Measurements from ENCODE around the gene RFX8.

Gene RFX8

DNA sequence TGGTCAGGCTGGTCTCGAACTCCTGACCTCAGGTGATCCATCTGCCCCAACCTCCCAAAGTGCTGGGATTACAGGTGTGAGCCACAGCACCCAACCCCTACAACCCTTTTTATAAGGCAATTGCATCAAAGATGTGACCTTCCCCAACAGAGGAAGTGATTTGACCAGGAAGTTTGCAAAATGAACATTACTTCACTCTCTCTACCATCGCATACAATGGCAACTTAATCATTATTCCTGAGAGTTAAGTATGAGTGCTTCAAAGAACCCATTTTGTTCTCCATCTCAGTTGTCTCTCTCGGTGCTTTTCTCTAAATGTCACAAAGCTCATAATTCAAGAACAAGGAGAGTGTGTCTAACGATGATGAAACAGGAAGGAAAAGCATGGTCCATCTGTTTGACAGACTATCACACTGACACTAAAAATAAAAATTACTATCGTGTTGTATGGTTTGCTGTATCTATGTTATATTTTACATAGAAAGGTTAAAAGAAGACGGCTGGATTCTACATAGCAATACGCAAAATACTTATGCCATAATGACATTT is 69.5 kb downstream of the RFX8 start:
- no peak overlapping the region for H3K9ac ChIP-seq (ENCODE audit: low read length)
- H3K4me3 ChIP-seq (ENCODE audit: low read depth in 1 of 2, low read length in 2 of 2) = no peak overlapping the region
- no peak overlapping the region for H3K27ac ChIP-seq (ENCODE audit: low read depth, low read length)
- H3K36me3 ChIP-seq (ENCODE audit: insufficient read depth, low read length) = no peaks in the 10 kb centered on the region
- no peaks in the 10 kb centered on the region for H3K4me1 ChIP-seq (ENCODE audit: insufficient read depth, low read length)
- H3K9me3 ChIP-seq (ENCODE audit: low read length) = no peaks in the 10 kb centered on the region
- peaks cover 0 to 3% of the 10 kb centered on the region in 2 donors for H3K27me3 ChIP-seq (ENCODE audit: control insufficient read depth in 1 of 2, insufficient read depth in 2 of 2, low read length in 2 of 2)

- peaks cover 0 to 5% of the 10 kb centered on the region in 2 donors for H3K27me3 ChIP-seq (ENCODE audit: control insufficient read depth in 1 of 2, insufficient read depth in 2 of 2, low read length in 2 of 2)
These were observed 71.2 kb downstream of the RFX8 start for GRCh38 chr2:101403745-101404144.

GRCh38 chr2:101402630-101403029 is 72.3 kb downstream of the RFX8 start:
- Histone ChIP-seq H3K36me3 (ENCODE audit: insufficient read depth, low read length) (no peaks in the 10 kb centered on the region), H3K9ac (ENCODE audit: low read length) (no peak overlapping the region), H3K27ac (ENCODE audit: low read depth, low read length) (no peak overlapping the region), H3K9me3 (ENCODE audit: low read length) (no peaks in the 10 kb centered on the region), H3K4me3 (ENCODE audit: low read depth in 1 of 2, low read length in 2 of 2) (no peak overlapping the region), H3K27me3 (ENCODE audit: control insufficient read depth in 1 of 2, insufficient read depth in 2 of 2, low read length in 2 of 2) (peaks cover 0 to 5% of the 10 kb centered on the region in 2 donors), H3K4me1 (ENCODE audit: insufficient read depth, low read length) (no peaks in the 10 kb centered on the region)

More at GRCh38 chr2:101403745-101404144, 71.2 kb downstream of the RFX8 start:
- no peak overlapping the region for H3K27ac ChIP-seq (ENCODE audit: low read depth, low read length)
- H3K4me1 ChIP-seq (ENCODE audit: insufficient read depth, low read length) = no peaks in the 10 kb centered on the region
- H3K4me3 ChIP-seq (ENCODE audit: low read depth in 1 of 2, low read length in 2 of 2) = no peak overlapping the region
- H3K9ac ChIP-seq (ENCODE audit: low read length) = no peak overlapping the region
- H3K36me3 ChIP-seq (ENCODE audit: insufficient read depth, low read length) = no peaks in the 10 kb centered on the region
- no peaks in the 10 kb centered on the region for H3K9me3 ChIP-seq (ENCODE audit: low read length)

- no peaks in the 10 kb centered on the region for H3K9me3 ChIP-seq (ENCODE audit: low read length)
- H3K4me1 ChIP-seq (ENCODE audit: insufficient read depth, low read length) = no peaks in the 10 kb centered on the region
- H3K36me3 ChIP-seq (ENCODE audit: insufficient read depth, low read length) = no peaks in the 10 kb centered on the region
- H3K4me3 ChIP-seq (ENCODE audit: low read depth in 1 of 2, low read length in 2 of 2) = no peak overlapping the region
- H3K9ac ChIP-seq (ENCODE audit: low read length) = no peak overlapping the region
- no peak overlapping the region for H3K27ac ChIP-seq (ENCODE audit: low read depth, low read length)
- peaks cover 0 to 5% of the 10 kb centered on the region in 2 donors for H3K27me3 ChIP-seq (ENCODE audit: control insufficient read depth in 1 of 2, insufficient read depth in 2 of 2, low read length in 2 of 2)
These were observed 73.0 kb downstream of the RFX8 start for GRCh38 chr2:101401906-101402305.

- Histone ChIP-seq H3K9ac (ENCODE audit: low read length) (no peak overlapping the region), H3K9me3 (ENCODE audit: low read length) (no peaks in the 10 kb centered on the region), H3K36me3 (ENCODE audit: insufficient read depth, low read length) (no peaks in the 10 kb centered on the region), H3K27me3 (ENCODE audit: control insufficient read depth in 1 of 2, insufficient read depth in 2 of 2, low read length in 2 of 2) (peaks cover 0 to 5% of the 10 kb centered on the region in 2 donors), H3K4me1 (ENCODE audit: insufficient read depth, low read length) (no peaks in the 10 kb centered on the region), H3K4me3 (ENCODE audit: low read depth in 1 of 2, low read length in 2 of 2) (no peak overlapping the region), H3K27ac (ENCODE audit: low read depth, low read length) (no peak overlapping the region)
These were observed 73.6 kb downstream of the RFX8 start for GRCh38 chr2:101401326-101401665.

DNA sequence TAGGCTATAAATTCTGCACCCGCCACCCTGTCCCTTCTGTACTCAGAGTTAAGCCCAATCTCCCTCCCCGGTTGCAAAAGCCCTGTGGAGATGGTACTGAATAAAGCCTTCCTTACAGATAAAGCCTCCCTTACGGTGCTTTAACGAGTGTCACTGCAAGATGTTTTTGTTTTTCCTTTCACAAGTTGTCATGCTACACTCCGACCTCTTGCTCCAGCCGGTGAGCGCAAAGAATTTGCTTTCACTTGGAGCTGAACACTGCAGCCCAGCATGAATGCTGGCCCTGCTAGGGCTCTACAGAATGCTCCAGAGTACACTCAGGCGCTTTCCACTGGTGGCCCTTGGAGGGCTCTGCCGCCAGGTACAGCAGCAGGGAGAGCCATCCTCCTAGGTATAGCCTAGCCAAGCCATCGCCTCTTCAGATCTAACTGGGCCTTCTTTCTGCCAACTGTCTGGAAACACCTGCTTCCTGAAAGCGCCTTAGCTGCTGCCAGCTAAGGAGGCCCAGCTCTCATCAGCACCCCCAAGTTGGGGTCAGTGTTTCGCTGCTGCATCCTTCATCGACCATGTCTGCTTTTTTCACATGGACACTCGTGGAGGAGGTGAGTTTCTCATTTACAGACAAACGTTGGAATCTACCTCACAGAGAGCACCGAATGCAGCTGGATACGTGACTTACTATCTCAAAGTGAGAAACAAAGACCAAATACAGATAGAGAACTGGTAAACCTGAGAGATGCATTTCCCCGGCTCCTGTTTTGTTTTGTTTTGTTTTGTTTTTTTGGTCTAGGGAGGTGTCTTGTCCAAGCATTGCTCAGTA is 74.2 kb downstream of the RFX8 start:
- H3K4me1 ChIP-seq (ENCODE audit: insufficient read depth, low read length) = no peaks in the 10 kb centered on the region

DNA sequence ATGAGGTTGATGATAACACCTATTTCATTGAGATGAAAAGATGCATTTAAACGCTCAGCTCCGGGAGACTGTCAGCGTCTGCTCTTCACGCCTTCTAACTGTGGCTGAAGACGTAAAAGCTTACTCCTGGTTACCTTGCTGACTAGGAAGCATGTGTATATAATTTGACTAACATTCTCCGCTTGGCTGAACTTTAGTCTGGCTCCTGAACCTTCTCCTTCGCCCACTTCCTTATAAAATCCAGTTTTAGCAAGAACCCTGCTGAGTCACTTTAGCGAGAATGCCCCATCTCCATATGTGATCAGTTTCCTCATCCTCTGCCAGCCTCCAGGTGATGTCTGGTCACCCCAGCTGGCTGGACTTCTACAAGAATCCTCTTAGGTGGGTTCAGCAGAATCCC is 74.9 kb downstream of the RFX8 start:
- Histone ChIP-seq H3K4me1 (ENCODE audit: insufficient read depth, low read length) (no peaks in the 10 kb centered on the region), H3K4me3 (ENCODE audit: low read depth in 1 of 2, low read length in 2 of 2) (no peak overlapping the region), H3K27ac (ENCODE audit: low read depth, low read length) (no peak overlapping the region), H3K27me3 (ENCODE audit: control insufficient read depth in 1 of 2, insufficient read depth in 2 of 2, low read length in 2 of 2) (peaks cover 0 to 5% of the 10 kb centered on the region in 2 donors), H3K36me3 (ENCODE audit: insufficient read depth, low read length) (no peaks in the 10 kb centered on the region), H3K9me3 (ENCODE audit: low read length) (no peaks in the 10 kb centered on the region), H3K9ac (ENCODE audit: low read length) (no peak overlapping the region)

More for the DNA sequence above, 74.2 kb downstream of the RFX8 start:
- no peak overlapping the region for H3K4me3 ChIP-seq (ENCODE audit: low read depth in 1 of 2, low read length in 2 of 2)
- no peaks in the 10 kb centered on the region for H3K9me3 ChIP-seq (ENCODE audit: low read length)
- no peak overlapping the region for H3K9ac ChIP-seq (ENCODE audit: low read length)
- no peak overlapping the region for H3K27ac ChIP-seq (ENCODE audit: low read depth, low read length)
- H3K36me3 ChIP-seq (ENCODE audit: insufficient read depth, low read length) = no peaks in the 10 kb centered on the region
- peaks cover 0 to 5% of the 10 kb centered on the region in 2 donors for H3K27me3 ChIP-seq (ENCODE audit: control insufficient read depth in 1 of 2, insufficient read depth in 2 of 2, low read length in 2 of 2)

- no peak overlapping the region for H3K4me3 ChIP-seq (ENCODE audit: low read depth in 1 of 2, low read length in 2 of 2)
- no peaks in the 10 kb centered on the region for H3K4me1 ChIP-seq (ENCODE audit: insufficient read depth, low read length)
- H3K27me3 ChIP-seq (ENCODE audit: control insufficient read depth in 1 of 2, insufficient read depth in 2 of 2, low read length in 2 of 2) = peaks cover 0 to 5% of the 10 kb centered on the region in 2 donors
- no peaks in the 10 kb centered on the region for H3K9me3 ChIP-seq (ENCODE audit: low read length)
- H3K27ac ChIP-seq (ENCODE audit: low read depth, low read length) = no peak overlapping the region
- no peaks in the 10 kb centered on the region for H3K36me3 ChIP-seq (ENCODE audit: insufficient read depth, low read length)
- H3K9ac ChIP-seq (ENCODE audit: low read length) = no peak overlapping the region
These were observed 75.7 kb downstream of the RFX8 start for GRCh38 chr2:101399021-101399799.

DNA sequence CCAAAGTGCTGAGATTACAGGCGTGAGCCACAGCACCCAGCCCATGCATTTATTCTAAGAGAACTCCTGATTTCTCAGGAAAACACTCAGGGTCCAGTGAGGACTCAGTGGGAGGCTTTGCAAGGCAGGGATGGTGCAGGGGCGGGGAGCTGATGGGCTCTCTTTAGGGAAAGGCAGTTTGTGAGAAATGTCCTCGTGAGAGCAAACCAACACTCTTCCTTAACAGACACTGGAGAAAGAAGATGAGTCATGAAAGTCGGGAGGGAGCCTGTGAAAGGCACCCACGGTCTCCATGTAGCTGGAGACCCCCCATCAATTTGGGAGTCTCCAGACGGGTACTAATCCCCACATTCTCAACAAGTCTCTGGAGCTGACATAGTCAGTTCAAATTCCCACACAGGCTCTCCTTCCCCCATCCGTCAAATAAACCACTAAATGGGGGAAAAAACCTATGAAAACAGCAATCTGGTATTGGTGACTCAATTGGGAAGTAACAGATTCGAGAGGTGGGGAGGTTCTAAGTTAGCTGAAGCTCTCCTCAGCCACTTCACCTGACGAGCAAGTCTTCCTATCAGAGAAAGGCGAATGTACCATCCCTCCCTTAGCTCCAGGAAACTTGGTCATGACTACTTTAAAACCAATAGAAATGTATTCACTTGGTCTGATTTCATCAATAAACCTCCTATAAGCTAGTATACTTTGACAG is 76.6 kb downstream of the RFX8 start:
- no peak overlapping the region for H3K27ac ChIP-seq (ENCODE audit: low read depth, low read length)
- no peaks in the 10 kb centered on the region for H3K36me3 ChIP-seq (ENCODE audit: insufficient read depth, low read length)
- no peak overlapping the region for H3K9ac ChIP-seq (ENCODE audit: low read length)
- H3K27me3 ChIP-seq (ENCODE audit: control insufficient read depth in 1 of 2, insufficient read depth in 2 of 2, low read length in 2 of 2) = peaks cover 0 to 5% of the 10 kb centered on the region in 2 donors
- no peaks in the 10 kb centered on the region for H3K4me1 ChIP-seq (ENCODE audit: insufficient read depth, low read length)
- no peak overlapping the region for H3K4me3 ChIP-seq (ENCODE audit: low read depth in 1 of 2, low read length in 2 of 2)
- H3K9me3 ChIP-seq (ENCODE audit: low read length) = no peaks in the 10 kb centered on the region

GRCh38 chr2:101396316-101396717 is 78.6 kb downstream of the RFX8 start:
- Histone ChIP-seq H3K4me1 (ENCODE audit: insufficient read depth, low read length) (no peaks in the 10 kb centered on the region), H3K27ac (ENCODE audit: low read depth, low read length) (no peak overlapping the region), H3K36me3 (ENCODE audit: insufficient read depth, low read length) (no peaks in the 10 kb centered on the region), H3K27me3 (ENCODE audit: control insufficient read depth in 1 of 2, insufficient read depth in 2 of 2, low read length in 2 of 2) (peaks cover 0 to 5% of the 10 kb centered on the region in 2 donors), H3K9me3 (ENCODE audit: low read length) (no peaks in the 10 kb centered on the region), H3K4me3 (ENCODE audit: low read depth in 1 of 2, low read length in 2 of 2) (no peak overlapping the region), H3K9ac (ENCODE audit: low read length) (no peak overlapping the region)
